DND-41 (cell line): Measurements from ENCODE around the gene PDCD10.

Source experiments
- CTCF ChIP-seq: IDR thresholded peaks from 2 replicates; pipeline ENCODE4 v1.5.1; 2012; ENCODE audit warnings: borderline replicate concordance, low read length, moderate library complexity, mild to moderate bottlenecking; ENCODE audit not compliant: poor library complexity, severe bottlenecking; ENCODE audit errors: extremely low read depth
- EZH2 ChIP-seq: IDR thresholded peaks from 3 replicates; pipeline ENCODE4 v1.6.1; 2012; ENCODE audit warnings: borderline replicate concordance, low read depth, mild to moderate bottlenecking, moderate library complexity, low read length, inconsistent platforms; ENCODE audit not compliant: severe bottlenecking

- no peak for TF ChIP-seq CTCF
- TF ChIP-seq EZH2 = no peak
Observed at GRCh38 chr3:167776066-167776685, 41.5 kb upstream of the PDCD10 start.
